Left lung (tissue), 10 donors: Measurements from ENCODE around the gene CCDC122. TPM values are rescaled to one million over a fixed set of nuclear protein-coding genes. Genes with fewer than 3 reads are reported as not detected.
A peak's percentile ranks its signal among the peaks of the same experiment; 100 is the strongest.

Experiments
- ATAC-seq: fragments of 200-7000 bp; cut with Tn5 transposase; one replicate; pipeline ENCODE4 v1.9.1; 2020; ENCODE audit warnings: moderate library complexity
- DNase-seq, 4 donors: peaks; one replicate each; pipeline ENCODE4 v3.0.0-alpha.2; 2013 to 2020
- H3K27ac ChIP-seq, 2 donors: fragments of 200-600 bp; sonication (generic) in 1 of 2; one replicate each; pipeline versions ENCODE4 v1.5.0 to v1.8.0; 2020 to 2021
- H3K27me3 ChIP-seq, 2 donors: fragments of 200-600 bp; sonication (generic) in 1 of 2; one replicate each; pipeline versions ENCODE4 v1.5.0 to v1.8.0; 2020 to 2021
- H3K36me3 ChIP-seq, 2 donors: fragments of 200-600 bp; sonication (generic) in 1 of 2; one replicate each; pipeline versions ENCODE4 v1.5.0 to v1.8.0; 2020 to 2021
- H3K4me1 ChIP-seq, 2 donors: fragments of 200-600 bp; one replicate each; pipeline ENCODE4 v1.8.0; 2021
- H3K4me3 ChIP-seq, 2 donors: fragments of 200-600 bp; sonication (generic) in 1 of 2; one replicate each; pipeline versions ENCODE4 v1.5.0 to v1.8.0; 2020 to 2021; ENCODE audit warnings: mild to moderate bottlenecking in 1 of 2
- H3K9me3 ChIP-seq, 2 donors: fragments of 200-600 bp; sonication (generic) in 1 of 2; one replicate each; pipeline versions ENCODE4 v1.5.0 to v1.8.0; 2020 to 2021
- CTCF ChIP-seq, 2 donors: fragments of 200-600 bp; sonication (generic) in 1 of 2; IDR thresholded peaks; one replicate each; pipeline versions ENCODE4 v1.5.0 to v1.8.0; 2021; ENCODE audit warnings: antibody characterized with exemption in 2 of 2
- intact Hi-C, 2 donors: fragments of 100-400 bp; cut with DNase I; formaldehyde crosslinking; loops; one replicate each; pipeline versions ENCODE4 v1.11.2 to v1.14.2; 2022
- polyA plus RNA-seq, 6 donors: library from polyadenylated mRNA; unstranded; fragments of 120-200 nt; gene quantifications; one replicate each; pipeline ENCODE4 v1.2.1, GENCODE V29; 2013; ENCODE audit not compliant: insufficient read length in 6 of 6
- total RNA-seq, 2 donors: library from RNA; stranded (reverse); fragmentation: NEBNext Ultra II Directional; extraction: Animal tissue kit (Norgen Biotek cat#: 25700); gene quantifications; one replicate each; pipeline ENCODE4 v1.2.1, GENCODE V29; 2021
- donor health status: DM: no; HTN: yes; CAD: no.
- donor health status: DM: no; HTN: no; CAD: no.

The CCDC122 gene
- total and polyA plus RNA-seq, 8 donors: 5.3 to 11.6 (median 7.0) TPM

DNA sequence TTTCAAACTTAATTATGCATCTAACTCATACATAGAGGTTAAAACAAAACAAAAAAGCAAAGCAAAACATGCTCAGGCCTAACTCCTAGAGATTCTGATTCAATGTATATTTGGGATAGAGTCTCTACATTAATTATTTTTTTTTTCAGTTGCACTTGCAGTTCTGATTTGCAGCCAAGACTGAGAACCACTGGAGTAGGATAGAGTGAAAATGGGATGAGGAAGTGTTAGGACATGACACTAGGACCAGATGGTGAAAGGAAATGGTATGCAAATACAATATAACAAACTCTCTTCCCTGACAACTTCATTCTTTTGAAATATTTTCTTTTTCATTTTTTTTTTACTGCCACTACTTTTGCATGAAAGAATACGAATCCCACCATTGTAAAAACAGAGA, 1.8 kb downstream of the CCDC122 start:
- Histone ChIP-seq H3K36me3 (no peaks in the 10 kb centered on the region), H3K4me1 (peaks cover 6 to 42% of the 10 kb centered on the region in 2 donors), H3K27ac (peak overlapping the region in 1 of 2 donors; percentile 99), H3K9me3 (no peaks in the 10 kb centered on the region), H3K4me3 (no peak overlapping the region), H3K27me3 (no peaks in the 10 kb centered on the region)
- DNase-seq (no peak), ATAC-seq (no peak)
- no peak for TF ChIP-seq CTCF (IDR thresholded peaks at IDR 0.05)
- intact Hi-C loops: loop anchor here in 1 of 2 donors (10.0 kb wide), 1 partner anchor 783 kb away; no protein-coding TSS in a partner anchor

DNA sequence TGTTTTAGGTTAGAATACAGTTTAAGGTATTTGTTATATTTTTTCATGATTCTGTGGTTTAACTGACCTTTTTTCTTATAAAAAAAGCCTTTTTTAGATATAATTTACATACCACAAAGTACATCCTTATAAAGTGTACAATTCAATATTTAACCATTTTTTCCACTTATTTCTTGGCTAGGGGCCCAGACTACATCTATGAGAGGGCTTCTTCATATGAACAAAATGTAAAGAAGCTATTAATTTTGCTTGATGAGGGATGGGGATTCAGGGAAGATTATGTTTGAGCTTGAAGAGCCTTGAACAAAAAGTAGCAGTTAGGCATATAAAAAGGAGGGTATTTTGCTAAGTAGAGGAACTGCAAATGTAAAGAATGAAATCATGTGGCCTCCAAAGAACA, 2.2 kb downstream of the CCDC122 start:
- Histone ChIP-seq H3K4me3 (no peak overlapping the region), H3K27ac (no peak overlapping the region), H3K36me3 (no peaks in the 10 kb centered on the region), H3K9me3 (no peaks in the 10 kb centered on the region), H3K4me1 (peaks cover 6 to 42% of the 10 kb centered on the region in 2 donors), H3K27me3 (no peaks in the 10 kb centered on the region)
- TF ChIP-seq CTCF (IDR thresholded peaks at IDR 0.05): no peak
- intact Hi-C loops: loop anchor here in 1 of 2 donors (10.0 kb wide), 1 partner anchor 783 kb away; no protein-coding TSS in a partner anchor
- no peak for ATAC-seq
- DNase-seq: no peak

DNA sequence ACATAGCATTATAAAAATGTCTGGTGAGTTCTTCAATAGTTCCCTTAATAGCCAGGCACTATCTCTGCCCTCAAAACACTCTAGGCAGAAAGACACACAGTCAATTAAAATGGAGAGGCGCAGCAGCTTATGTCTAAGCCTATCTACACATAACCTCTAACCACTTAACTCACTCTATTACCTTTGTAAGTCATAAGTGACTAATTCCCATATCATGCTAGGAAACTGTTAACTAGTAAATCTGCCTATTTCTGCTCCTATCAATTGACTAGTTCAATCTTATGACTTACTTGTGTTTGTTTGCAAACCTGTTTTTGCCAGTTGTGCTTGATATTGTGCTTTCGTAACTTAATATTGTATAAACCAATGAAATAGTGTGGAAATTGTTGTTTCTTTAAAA, 3.2 kb downstream of the CCDC122 start:
- TF ChIP-seq CTCF (IDR thresholded peaks at IDR 0.05): no peak
- Histone ChIP-seq H3K4me1 (peaks cover 6 to 36% of the 10 kb centered on the region in 2 donors), H3K4me3 (no peak overlapping the region), H3K36me3 (no peaks in the 10 kb centered on the region), H3K27me3 (no peaks in the 10 kb centered on the region), H3K27ac (no peak overlapping the region), H3K9me3 (no peaks in the 10 kb centered on the region)
- ATAC-seq: no peak
- intact Hi-C loops: loop anchor here in 1 of 2 donors (10.0 kb wide), 1 partner anchor 782 kb away; no protein-coding TSS in a partner anchor
- no peak for DNase-seq

- ATAC-seq: no peak
- H3K4me1 ChIP-seq: peaks cover 6 to 23% of the 10 kb centered on the region in 2 donors
- DNase-seq: no peak
- H3K4me3 ChIP-seq: no peak overlapping the region
- peak; percentile 64 to 68 for TF ChIP-seq CTCF (IDR thresholded peaks at IDR 0.05)
- intact Hi-C loops: loop anchor here in 1 of 2 donors (10.0 kb wide), 1 partner anchor 780 kb away; no protein-coding TSS in a partner anchor
- no peaks in the 10 kb centered on the region for H3K36me3 ChIP-seq
- no peaks in the 10 kb centered on the region for H3K27me3 ChIP-seq
- no peaks in the 10 kb centered on the region for H3K9me3 ChIP-seq
- no peak overlapping the region for H3K27ac ChIP-seq
Measured at GRCh38 chr13:43874504-43875092, 4.9 kb downstream of the CCDC122 start.

- Histone ChIP-seq H3K4me1 (peaks cover 0 to 7% of the 10 kb centered on the region in 2 donors), H3K27me3 (no peaks in the 10 kb centered on the region), H3K36me3 (no peaks in the 10 kb centered on the region), H3K27ac (no peak overlapping the region), H3K4me3 (no peak overlapping the region), H3K9me3 (no peaks in the 10 kb centered on the region)
- no peak for DNase-seq
- no peak for TF ChIP-seq CTCF (IDR thresholded peaks at IDR 0.05)
- intact Hi-C loops: loop anchor here in 1 of 2 donors (10.0 kb wide), 1 partner anchor 777 kb away; no protein-coding TSS in a partner anchor
- ATAC-seq: peak; percentile 63
Measured at GRCh38 chr13:43872181-43872580, 7.4 kb downstream of the CCDC122 start.
